ENCODE data around the gene FCHO2.

DNA sequence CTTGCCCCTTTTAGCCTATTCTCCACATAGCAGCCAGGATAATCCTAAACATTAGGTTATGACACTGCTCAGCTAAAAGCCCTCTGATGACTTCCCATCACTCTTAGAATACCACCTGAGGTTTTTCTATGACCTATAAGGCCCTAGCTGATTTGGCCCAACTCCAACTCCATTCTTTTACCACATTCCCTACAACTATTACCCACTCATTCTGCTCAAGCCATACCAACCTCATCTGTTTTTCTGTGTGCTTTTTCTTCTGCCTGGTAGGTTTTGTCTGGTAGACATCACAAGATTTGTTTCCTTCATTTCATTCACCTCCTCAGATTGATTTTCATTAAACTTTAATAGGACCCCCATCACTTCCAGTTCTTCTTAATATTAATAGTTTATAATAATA lies 12.5 kb upstream of the FCHO2 start:
- no peak for TF ChIP-seq POLR2A (IDR thresholded peaks at IDR 0.05)
- TF ChIP-seq, protein P1, sequence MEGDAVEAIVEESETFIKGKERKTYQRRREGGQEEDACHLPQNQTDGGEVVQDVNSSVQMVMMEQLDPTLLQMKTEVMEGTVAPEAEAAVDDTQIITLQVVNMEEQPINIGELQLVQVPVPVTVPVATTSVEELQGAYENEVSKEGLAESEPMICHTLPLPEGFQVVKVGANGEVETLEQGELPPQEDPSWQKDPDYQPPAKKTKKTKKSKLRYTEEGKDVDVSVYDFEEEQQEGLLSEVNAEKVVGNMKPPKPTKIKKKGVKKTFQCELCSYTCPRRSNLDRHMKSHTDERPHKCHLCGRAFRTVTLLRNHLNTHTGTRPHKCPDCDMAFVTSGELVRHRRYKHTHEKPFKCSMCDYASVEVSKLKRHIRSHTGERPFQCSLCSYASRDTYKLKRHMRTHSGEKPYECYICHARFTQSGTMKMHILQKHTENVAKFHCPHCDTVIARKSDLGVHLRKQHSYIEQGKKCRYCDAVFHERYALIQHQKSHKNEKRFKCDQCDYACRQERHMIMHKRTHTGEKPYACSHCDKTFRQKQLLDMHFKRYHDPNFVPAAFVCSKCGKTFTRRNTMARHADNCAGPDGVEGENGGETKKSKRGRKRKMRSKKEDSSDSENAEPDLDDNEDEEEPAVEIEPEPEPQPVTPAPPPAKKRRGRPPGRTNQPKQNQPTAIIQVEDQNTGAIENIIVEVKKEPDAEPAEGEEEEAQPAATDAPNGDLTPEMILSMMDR (IDR thresholded peaks at IDR 0.05): no peak

Data from body of pancreas (tissue), 4 donors.